Astrocyte of the spinal cord (primary cell): ENCODE results near the gene SAXO2.
"Not testable (repeated sequence)": the region's sequence is repeated elsewhere in the genome, so short reads cannot be mapped to it uniquely, and the experiment has no call there.

ENCODE experiments used
- DNase-seq: peaks from one replicate; pipeline ENCODE4 v3.0.0; 2011; ENCODE audit warnings: low read depth, low spot score
- H3K4me3 ChIP-seq: 2 replicates; pipeline ENCODE4 v1.5.1; 2011; ENCODE audit warnings: low read depth, mild to moderate bottlenecking, low read length, moderate library complexity
- in situ Hi-C: cut with HindIII; loops from 2 replicates; pipeline ENCODE4 v1.10.0; 2017; ENCODE audit warnings: low sequenced_read_pairs
- TF ChIP-seq, protein P1 (sequence below): IDR thresholded peaks from 2 replicates; pipeline ENCODE4 v1.5.1; 2012; ENCODE audit warnings: low read depth, mild to moderate bottlenecking, low read length, inconsistent platforms

The SAXO2 gene

DNA sequence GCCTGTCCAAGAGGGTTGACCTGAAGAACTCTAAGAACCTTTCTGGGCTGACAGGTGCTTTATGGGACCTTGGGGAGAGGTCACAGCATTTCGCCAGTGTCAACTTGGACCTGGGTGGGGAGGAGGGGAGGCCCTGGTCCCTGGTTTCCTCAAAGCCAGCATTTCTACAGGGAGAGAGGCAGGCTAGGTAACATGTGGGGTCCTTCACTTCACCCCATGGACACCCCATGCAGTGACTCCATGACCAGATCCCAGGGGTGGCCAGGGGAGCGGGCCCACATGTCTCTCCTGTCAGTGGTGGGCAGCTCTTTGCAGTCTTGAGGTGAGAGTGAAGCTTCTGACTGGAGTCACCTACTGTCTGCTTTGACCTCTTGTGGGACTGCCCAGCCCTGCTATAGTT is 50.8 kb downstream of the SAXO2 start:
- in situ Hi-C loops: no loop called here
- no peak for DNase-seq
- TF ChIP-seq, protein P1, sequence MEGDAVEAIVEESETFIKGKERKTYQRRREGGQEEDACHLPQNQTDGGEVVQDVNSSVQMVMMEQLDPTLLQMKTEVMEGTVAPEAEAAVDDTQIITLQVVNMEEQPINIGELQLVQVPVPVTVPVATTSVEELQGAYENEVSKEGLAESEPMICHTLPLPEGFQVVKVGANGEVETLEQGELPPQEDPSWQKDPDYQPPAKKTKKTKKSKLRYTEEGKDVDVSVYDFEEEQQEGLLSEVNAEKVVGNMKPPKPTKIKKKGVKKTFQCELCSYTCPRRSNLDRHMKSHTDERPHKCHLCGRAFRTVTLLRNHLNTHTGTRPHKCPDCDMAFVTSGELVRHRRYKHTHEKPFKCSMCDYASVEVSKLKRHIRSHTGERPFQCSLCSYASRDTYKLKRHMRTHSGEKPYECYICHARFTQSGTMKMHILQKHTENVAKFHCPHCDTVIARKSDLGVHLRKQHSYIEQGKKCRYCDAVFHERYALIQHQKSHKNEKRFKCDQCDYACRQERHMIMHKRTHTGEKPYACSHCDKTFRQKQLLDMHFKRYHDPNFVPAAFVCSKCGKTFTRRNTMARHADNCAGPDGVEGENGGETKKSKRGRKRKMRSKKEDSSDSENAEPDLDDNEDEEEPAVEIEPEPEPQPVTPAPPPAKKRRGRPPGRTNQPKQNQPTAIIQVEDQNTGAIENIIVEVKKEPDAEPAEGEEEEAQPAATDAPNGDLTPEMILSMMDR: no peak
- H3K4me3 ChIP-seq: no peak overlapping the region

DNA sequence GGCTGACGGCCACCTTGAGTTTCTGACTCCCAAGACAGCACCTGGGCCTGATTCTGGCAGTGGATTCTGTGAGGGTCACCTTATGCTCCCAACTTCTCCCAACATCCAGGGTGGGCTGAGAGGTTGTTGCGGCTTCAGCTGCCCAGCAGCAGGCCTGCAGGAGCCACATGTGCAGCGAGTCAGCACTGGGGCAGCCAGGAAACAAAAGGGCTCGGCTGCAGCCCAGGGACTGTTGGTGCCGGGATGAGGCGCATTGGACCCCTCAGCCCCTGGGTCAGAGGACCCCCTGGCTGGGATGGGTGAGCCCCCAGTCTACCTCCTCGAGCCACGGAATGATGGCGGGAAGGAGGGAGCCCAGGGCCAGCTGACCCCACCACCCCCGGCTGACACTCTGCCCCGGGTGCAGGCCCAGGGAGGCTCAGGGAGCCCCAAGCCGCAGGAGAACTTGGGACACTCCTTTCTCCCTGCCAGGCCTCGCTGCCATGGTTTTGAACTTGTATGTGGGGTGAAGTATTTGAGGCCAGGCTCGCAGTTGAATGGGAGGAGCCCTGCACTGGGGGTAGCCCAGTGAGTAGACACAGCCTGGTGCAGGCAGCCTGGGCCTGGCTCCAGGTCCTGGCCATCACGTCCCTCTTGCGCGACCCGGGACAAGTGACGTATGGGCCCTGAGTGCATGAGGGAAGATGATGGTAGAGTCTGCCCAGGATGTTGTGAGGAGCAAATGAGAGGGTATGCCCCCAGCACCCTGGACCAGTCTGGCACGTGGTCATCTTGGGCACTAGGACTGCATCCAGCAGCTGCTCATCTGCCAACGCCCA is 51.5 kb downstream of the SAXO2 start:
- DNase-seq, H3K4me3 ChIP-seq, in situ Hi-C loops: not testable (repeated sequence)

DNA sequence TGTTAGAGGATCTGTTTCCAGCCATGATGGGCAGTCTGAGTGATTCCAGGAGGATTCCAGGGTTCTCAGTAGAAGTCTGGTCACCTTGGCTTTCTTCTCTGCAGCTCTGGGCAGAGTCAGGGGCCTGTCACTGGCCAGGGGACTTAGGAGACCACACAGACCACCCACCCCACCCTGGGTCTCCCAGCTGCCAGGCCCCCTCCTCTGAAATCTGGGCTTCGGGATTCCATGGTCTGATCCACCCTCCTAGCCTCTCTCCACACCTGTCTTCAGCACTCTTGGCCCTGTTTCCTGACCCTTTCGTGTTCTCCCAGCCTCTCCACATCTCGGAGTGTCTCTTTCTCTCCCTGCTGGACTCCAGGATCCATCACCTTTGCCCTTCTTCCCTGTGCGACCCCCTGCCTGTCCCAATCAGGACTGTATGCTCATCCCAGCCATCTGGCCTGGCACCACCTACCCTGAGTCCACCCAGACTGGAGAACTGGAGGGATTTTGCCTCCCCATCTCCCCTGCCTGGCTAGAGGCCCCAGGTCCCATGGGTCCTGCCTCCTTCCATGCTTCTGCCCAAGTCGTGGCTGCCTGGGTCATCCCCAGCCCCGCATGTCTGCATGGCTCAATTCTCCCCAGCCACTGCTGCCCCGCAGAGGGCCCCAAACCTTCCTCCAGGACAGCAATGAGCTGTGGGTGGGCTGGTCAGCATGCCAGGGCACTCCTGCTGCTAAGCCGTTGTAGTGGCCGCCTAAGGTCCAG is 52.3 kb downstream of the SAXO2 start:
- TF ChIP-seq, protein P1: no peak
- in situ Hi-C loops: no loop called here
- no peak overlapping the region for H3K4me3 ChIP-seq
- DNase-seq: no peak

DNA sequence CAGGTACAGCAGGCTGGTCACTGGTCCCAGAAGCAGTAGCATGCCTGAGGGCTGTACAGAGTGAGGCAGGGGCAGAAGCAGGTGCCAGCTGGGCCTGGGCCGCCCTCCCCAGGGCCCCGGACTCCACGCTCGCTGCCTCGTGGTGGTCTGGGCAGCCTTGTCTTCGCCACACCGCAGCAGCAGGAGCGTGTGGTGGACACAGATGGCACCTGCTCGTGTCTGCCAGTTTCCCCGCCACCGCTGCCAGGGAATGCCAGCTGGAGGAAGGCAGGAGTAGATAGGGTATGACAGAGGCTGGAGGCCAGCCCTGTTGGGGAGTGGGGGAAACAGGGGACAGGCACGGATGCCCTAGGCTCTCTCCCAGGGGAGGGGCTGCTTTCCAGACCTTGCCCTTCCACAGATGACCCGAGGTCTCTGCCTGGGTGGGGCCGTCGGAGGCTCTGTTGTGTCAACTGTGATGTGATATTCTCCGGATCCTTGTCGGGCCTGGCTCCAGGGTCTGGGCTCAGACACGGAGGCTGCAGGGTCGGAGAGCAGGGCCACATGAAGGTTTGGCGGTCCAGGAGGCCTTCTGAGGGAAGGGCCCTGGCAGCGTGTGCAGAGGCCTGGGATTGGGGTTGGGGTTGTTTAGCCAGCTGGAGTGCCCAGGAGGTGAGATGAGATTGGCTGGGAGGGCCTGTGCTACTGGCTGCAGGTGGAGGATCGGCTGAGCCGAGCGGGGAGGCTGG is 53.1 kb downstream of the SAXO2 start:
- TF ChIP-seq, protein P1: no peak
- no peak overlapping the region for H3K4me3 ChIP-seq
- in situ Hi-C loops: no loop called here
- no peak for DNase-seq

DNA sequence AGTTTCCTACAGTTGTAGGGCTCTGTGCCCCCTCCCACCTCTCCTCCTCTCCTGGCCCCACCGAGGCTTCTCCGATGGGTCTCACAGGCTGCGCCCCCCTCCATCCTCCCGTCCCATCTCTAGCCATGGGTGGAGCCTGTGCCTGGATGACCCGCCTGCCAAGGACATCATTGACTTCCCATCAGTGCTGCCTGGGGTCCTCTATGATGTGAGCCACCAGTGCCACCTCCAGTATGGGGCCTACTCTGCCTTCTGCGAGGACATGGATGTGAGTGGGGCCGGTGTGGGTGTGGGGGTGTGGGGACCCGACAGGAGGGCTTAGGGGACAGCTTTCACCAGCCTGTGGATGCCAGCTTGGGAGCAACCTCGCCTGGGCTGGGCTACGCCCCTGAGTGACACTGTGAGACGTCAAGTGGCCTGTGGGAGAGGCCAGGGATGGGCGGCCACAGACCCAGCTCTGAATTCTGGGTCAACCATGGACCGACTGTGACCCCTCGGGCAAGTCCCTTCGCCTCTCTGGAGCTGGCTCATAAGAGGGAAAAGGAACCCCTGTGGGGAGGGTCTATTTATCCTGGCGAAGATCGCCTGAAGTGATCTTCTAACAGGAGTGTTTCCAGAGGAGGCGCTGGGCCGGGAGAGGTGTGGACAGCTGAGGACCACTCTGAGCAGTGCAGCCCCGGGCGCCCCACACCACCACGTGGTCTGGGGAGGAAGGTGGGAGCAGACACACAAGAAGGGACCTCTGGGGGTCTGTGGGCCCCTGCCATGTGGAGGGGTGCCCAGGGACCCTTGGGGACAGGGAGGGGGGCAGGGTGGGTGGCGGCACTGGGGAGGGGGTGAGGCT is 53.9 kb downstream of the SAXO2 start:
- in situ Hi-C loops, H3K4me3 ChIP-seq, DNase-seq: not testable (repeated sequence)

DNA sequence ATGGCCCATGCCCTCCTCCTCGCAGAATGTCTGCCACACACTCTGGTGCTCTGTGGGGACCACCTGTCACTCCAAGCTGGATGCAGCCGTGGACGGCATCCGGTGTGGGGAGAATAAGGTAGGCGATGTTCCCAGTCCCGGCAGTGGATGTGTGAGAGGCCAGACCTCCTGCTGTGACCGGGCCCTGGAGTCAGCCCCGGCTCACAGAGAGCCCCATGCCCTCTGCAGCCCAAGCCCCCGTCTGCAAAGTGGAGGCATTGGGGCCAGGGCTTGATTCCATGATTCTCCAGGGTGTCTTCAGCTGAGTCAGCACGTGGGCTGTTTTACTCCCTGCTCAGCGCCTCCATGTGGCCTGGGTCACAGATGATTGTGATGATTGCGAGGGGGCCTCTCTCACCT is 54.5 kb downstream of the SAXO2 start:
- DNase-seq: no peak
- in situ Hi-C loops: no loop called here
- H3K4me3 ChIP-seq: no peak overlapping the region
- TF ChIP-seq, protein P1: no peak

DNA sequence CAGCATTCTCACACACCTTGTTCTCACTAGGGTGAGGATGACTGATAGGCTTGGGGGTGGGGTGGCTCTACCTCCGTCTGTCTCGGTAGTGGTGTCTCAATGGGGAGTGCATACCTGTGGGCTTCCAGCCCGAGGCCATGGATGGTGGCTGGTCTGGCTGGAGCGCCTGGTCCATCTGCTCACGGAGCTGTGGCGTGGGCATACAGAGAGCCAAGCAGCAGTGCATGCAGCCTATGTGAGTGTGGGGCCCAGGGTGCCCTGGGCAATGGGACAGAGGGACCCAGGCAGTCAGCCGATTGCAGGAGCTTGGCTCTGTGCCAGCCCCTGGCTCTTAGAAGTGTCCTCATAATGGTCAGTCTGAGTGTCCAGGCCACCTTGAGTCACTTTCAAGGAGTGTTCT is 54.9 kb downstream of the SAXO2 start:
- in situ Hi-C loops, H3K4me3 ChIP-seq, DNase-seq: not testable (repeated sequence)

DNA sequence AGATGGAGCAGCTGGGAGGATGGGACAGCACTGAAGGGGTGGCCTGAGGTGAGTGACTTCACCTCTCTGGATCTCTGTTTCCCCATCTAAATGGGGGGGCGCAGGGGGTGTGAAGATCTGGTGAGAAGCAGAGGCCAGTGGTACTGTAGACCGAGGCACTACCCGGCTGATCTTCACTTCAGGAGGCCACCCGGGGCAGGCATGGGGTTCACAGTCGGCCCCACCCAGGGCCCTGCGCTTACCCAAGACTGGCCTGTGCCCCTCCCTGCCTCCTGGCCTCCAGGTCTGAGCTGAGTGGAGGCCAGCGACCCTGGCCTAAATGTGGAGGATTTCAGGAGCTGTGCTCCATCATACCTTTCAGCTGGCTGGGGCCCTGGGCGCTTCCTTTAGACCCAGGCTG is 55.7 kb downstream of the SAXO2 start:
- in situ Hi-C loops, H3K4me3 ChIP-seq, DNase-seq: not testable (repeated sequence)

DNA sequence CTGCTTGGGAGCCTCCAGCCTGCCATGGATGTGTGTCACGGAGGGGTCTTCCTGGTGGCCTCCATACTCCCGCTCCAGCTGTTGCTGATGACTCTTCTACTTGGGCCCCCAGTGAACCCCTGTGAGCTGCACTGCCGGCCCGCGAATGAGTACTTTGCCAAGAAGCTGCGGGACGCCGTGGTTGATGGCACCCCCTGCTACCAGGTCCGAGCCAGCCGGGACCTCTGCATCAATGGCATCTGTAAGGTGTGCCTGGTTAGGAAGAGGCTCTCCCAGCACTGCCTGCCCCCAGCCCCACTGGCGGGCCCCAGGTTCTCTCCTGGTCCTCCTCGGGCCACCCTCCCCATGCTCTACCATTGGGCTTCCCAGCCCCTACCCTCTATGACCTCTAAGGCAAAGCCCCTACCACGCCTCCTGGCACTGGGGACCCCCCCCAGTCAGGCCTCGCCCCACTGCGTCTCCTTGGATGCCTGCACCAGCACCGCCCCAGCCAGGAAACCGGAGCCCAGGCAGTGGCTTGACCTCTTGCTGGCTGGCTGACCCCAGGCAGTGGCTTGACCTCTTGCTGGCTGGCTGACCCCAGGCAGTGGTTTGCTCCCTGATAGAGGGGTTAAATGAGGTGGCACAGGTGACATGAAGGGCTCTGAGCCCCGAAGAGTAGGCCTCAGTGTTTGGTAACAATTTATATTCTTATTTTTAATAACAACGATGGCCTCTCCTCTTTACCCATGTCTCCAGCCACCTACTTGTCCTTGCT is 57.1 kb downstream of the SAXO2 start:
- DNase-seq, H3K4me3 ChIP-seq, in situ Hi-C loops: not testable (repeated sequence)

DNA sequence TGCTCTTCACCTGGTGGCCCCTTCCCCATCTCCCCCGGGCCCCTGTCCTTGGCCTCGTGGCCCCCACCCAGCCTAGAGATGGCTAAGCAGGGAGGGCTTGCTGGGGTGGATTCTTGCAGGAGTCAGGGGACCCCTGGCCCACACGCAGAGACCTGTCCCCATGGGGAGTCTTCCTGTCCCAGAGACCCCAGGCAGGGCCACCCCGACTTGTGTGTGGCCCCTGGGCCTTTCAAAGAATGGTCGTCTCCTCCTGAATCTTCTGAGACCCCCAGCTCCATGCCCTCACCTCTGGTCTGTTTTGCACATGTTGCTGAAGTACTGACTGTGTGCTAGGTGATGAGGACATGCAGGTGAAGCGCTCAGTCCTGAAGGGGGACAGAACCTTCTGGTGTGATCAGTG is 58.2 kb downstream of the SAXO2 start:
- in situ Hi-C loops, DNase-seq, H3K4me3 ChIP-seq: not testable (repeated sequence)

DNA sequence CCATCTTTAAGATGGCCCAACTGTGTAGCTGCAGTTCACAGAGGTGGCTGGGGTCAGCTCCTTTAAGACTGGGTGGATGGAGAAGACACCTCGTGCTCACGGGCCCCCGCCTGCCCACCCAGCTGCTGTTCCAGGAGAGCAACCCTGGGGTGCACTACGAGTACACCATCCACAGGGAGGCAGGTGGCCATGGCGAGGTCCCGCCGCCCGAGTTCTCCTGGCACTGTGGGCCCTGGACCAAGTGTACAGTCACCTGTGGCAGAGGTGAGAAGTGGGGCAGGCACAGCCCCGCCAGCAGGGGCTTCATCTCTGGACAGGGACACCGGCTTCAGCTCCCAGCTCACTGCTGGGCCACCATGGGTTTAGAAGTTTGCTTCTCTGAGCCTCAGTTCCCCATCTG is 59.9 kb downstream of the SAXO2 start:
- in situ Hi-C loops, DNase-seq: not testable (repeated sequence)

More for the DNA sequence above, 59.9 kb downstream of the SAXO2 start:
- not testable (repeated sequence) for H3K4me3 ChIP-seq
